Neuronal stem cell (in vitro differentiated cells): ENCODE measurements around the gene AFF3.
"Not testable (repeated sequence)": the region's sequence is repeated elsewhere in the genome, so short reads cannot be mapped to it uniquely, and the experiment has no call there.

Experiments
- DNase-seq: peaks from one replicate; pipeline ENCODE4 v3.0.0-alpha.2; 2013; ENCODE audit warnings: low spot score
- H2AFZ ChIP-seq: one replicate; pipeline ENCODE4 v1.6.1; 2013; ENCODE audit warnings: mild to moderate bottlenecking, low read length, inconsistent platforms
- H2AK5ac ChIP-seq: 2 replicates; pipeline ENCODE4 v1.6.1; 2013; ENCODE audit warnings: low read depth, mild to moderate bottlenecking, inconsistent platforms, low read length, moderate library complexity, mixed read lengths
- H2BK120ac ChIP-seq: 2 replicates; pipeline ENCODE4 v1.6.1; 2013; ENCODE audit warnings: low read depth, mild to moderate bottlenecking, inconsistent platforms, low read length, moderate library complexity, mixed read lengths
- H2BK12ac ChIP-seq: one replicate; pipeline ENCODE4 v1.6.1; 2013; ENCODE audit warnings: low read length, inconsistent platforms
- H2BK15ac ChIP-seq: 2 replicates; pipeline ENCODE4 v1.6.1; 2013; ENCODE audit warnings: mild to moderate bottlenecking, low read length, inconsistent platforms, mixed read lengths
- H2BK5ac ChIP-seq: one replicate; pipeline ENCODE4 v1.6.1; 2013; ENCODE audit warnings: inconsistent platforms, mild to moderate bottlenecking, low read length, moderate library complexity
- H3K14ac ChIP-seq: one replicate; pipeline ENCODE4 v1.6.1; 2013; ENCODE audit warnings: low read length, inconsistent platforms
- H3K18ac ChIP-seq: 2 replicates; pipeline ENCODE4 v1.6.1; 2013; ENCODE audit warnings: low read length, inconsistent platforms
- H3K23ac ChIP-seq: 2 replicates; pipeline ENCODE4 v1.6.1; 2013; ENCODE audit warnings: low read depth, mild to moderate bottlenecking, mixed read lengths, low read length, inconsistent platforms; ENCODE audit not compliant: poor library complexity
- H3K27ac ChIP-seq: replicated peaks from 3 replicates; pipeline ENCODE4 v1.5.1; 2013; ENCODE audit warnings: low read length, inconsistent platforms
- H3K27me3 ChIP-seq, 3 experiments: 2 replicates each; pipeline ENCODE4 v1.6.1; 2013; ENCODE audit warnings: low read length in 3 of 3, mild to moderate bottlenecking in 2 of 3, inconsistent platforms in 1 of 3, low read depth in 1 of 3, mixed read lengths in 1 of 3, moderate library complexity in 1 of 3; ENCODE audit not compliant: control insufficient read depth in 3 of 3, insufficient read depth in 3 of 3
- H3K36me3 ChIP-seq, 2 donors: replicated peaks in 1 of 2; 2 replicates each; pipeline ENCODE4 v1.6.1; 2013; ENCODE audit warnings: low read length in 2 of 2; ENCODE audit not compliant: control insufficient read depth in 2 of 2, insufficient read depth in 2 of 2
- H3K4ac ChIP-seq: 2 replicates; pipeline ENCODE4 v1.6.1; 2013; ENCODE audit warnings: inconsistent platforms, mild to moderate bottlenecking, low read length, moderate library complexity
- H3K4me1 ChIP-seq, 2 donors: 1 replicate in 1 of 2; 2 replicates in 1 of 2; pipeline ENCODE4 v1.6.1; 2013; ENCODE audit warnings: low read length in 2 of 2, low read depth in 1 of 2; ENCODE audit not compliant: control insufficient read depth in 2 of 2, insufficient read depth in 1 of 2
- H3K4me2 ChIP-seq: one replicate; pipeline ENCODE4 v1.6.1; 2013; ENCODE audit warnings: mild to moderate bottlenecking, low read length, inconsistent platforms; ENCODE audit not compliant: insufficient read depth, poor library complexity, severe bottlenecking
- H3K4me3 ChIP-seq, 2 donors: 2 replicates each; pipeline ENCODE4 v1.5.1; 2013; ENCODE audit warnings: low read length in 2 of 2, mild to moderate bottlenecking in 2 of 2, inconsistent platforms in 1 of 2, moderate library complexity in 1 of 2
- H3K79me1 ChIP-seq: one replicate; pipeline ENCODE4 v1.6.1; 2013; ENCODE audit warnings: low read depth, mild to moderate bottlenecking, inconsistent platforms, low read length, moderate library complexity
- H3K9ac ChIP-seq: one replicate; pipeline ENCODE4 v1.6.1; 2013; ENCODE audit warnings: mild to moderate bottlenecking, low read depth, low read length, inconsistent platforms; ENCODE audit not compliant: poor library complexity
- H3K9me3 ChIP-seq, 2 donors: replicated peaks in 1 of 2; 2 replicates each; pipeline versions ENCODE3 to v1.6.1; 2013; ENCODE audit warnings: low read length in 2 of 2, mild to moderate bottlenecking in 2 of 2, inconsistent platforms in 1 of 2, low read depth in 1 of 2, mixed read lengths in 1 of 2, moderate library complexity in 1 of 2; ENCODE audit not compliant: control insufficient read depth in 2 of 2, insufficient read depth in 1 of 2
- H4K8ac ChIP-seq: one replicate; pipeline ENCODE4 v1.6.1; 2013; ENCODE audit warnings: low read depth, mild to moderate bottlenecking, inconsistent platforms, low read length, moderate library complexity
- H4K91ac ChIP-seq: one replicate; pipeline ENCODE4 v1.6.1; 2013; ENCODE audit warnings: low read length, low read depth, mild to moderate bottlenecking, inconsistent platforms; ENCODE audit not compliant: poor library complexity
- WGBS, 2 donors: extraction: QIAGEN DNeasy Blood & Tissue Kit; methylation state at CpG; one replicate each; pipeline ENCODE4 v1.1.7; 2013; ENCODE audit warnings: missing lambda C conversion rate in 2 of 2, mixed read lengths in 1 of 2; ENCODE audit not compliant: insufficient read length in 2 of 2, insufficient replicate concordance in 1 of 2; ENCODE audit errors: extremely low coverage in 2 of 2; 5-methylcytosine and 5-hydroxymethylcytosine counted together

Gene AFF3

GRCh38 chr2:100095845-100096244, 46.5 kb downstream of the AFF3 start:
- not testable (repeated sequence) for H3K27ac ChIP-seq, H3K36me3 ChIP-seq, H3K4me3 ChIP-seq, H2BK15ac ChIP-seq, H2BK120ac ChIP-seq, H3K23ac ChIP-seq, H2BK5ac ChIP-seq, H4K8ac ChIP-seq, H3K79me1 ChIP-seq, H3K9me3 ChIP-seq, H3K4ac ChIP-seq, H2AFZ ChIP-seq, H3K9ac ChIP-seq, H3K27me3 ChIP-seq, H3K4me1 ChIP-seq, H3K4me2 ChIP-seq, H3K14ac ChIP-seq, DNase-seq, H2BK12ac ChIP-seq, H4K91ac ChIP-seq, H2AK5ac ChIP-seq, H3K18ac ChIP-seq
- no CpG with 5 or more reads among the region's 10 CpGs for WGBS, 2 donors

- H4K8ac ChIP-seq, DNase-seq, H2AFZ ChIP-seq, H3K14ac ChIP-seq, H2BK5ac ChIP-seq, H4K91ac ChIP-seq, H3K9me3 ChIP-seq, H3K18ac ChIP-seq, H3K27me3 ChIP-seq, H2BK12ac ChIP-seq, H3K4me1 ChIP-seq, H3K4ac ChIP-seq, H3K4me2 ChIP-seq, H3K36me3 ChIP-seq, H2BK120ac ChIP-seq, H3K79me1 ChIP-seq, H3K23ac ChIP-seq, H3K9ac ChIP-seq, H3K27ac ChIP-seq, H2AK5ac ChIP-seq, H2BK15ac ChIP-seq, H3K4me3 ChIP-seq: not testable (repeated sequence)
- no CpG with 5 or more reads among the region's 8 CpGs for WGBS, 2 donors
These were observed 50.6 kb downstream of the AFF3 start for GRCh38 chr2:100091807-100092206.

GRCh38 chr2:100085744-100086143, 56.6 kb downstream of the AFF3 start:
- H3K4me3 ChIP-seq, H2BK5ac ChIP-seq, H2AK5ac ChIP-seq, H2BK12ac ChIP-seq, H3K9ac ChIP-seq, H3K27ac ChIP-seq, H2BK15ac ChIP-seq, H3K9me3 ChIP-seq, H3K4ac ChIP-seq, H3K27me3 ChIP-seq, H3K14ac ChIP-seq, H4K91ac ChIP-seq, H3K4me2 ChIP-seq, H2AFZ ChIP-seq, H3K79me1 ChIP-seq, H4K8ac ChIP-seq, DNase-seq, H2BK120ac ChIP-seq, H3K4me1 ChIP-seq, H3K18ac ChIP-seq, H3K36me3 ChIP-seq, H3K23ac ChIP-seq: not testable (repeated sequence)
- WGBS, 2 donors: no CpG with 5 or more reads among the region's 2 CpGs

GRCh38 chr2:100083421-100084216, 58.8 kb downstream of the AFF3 start:
- H3K27me3 ChIP-seq, H3K4ac ChIP-seq, H3K4me1 ChIP-seq, H3K18ac ChIP-seq, H3K36me3 ChIP-seq, H4K91ac ChIP-seq, H3K27ac ChIP-seq, H2BK5ac ChIP-seq, H3K9ac ChIP-seq, H2BK15ac ChIP-seq, H3K79me1 ChIP-seq, H2BK12ac ChIP-seq, H2AK5ac ChIP-seq, H3K23ac ChIP-seq, H3K4me3 ChIP-seq, H3K9me3 ChIP-seq, H3K4me2 ChIP-seq, H2AFZ ChIP-seq, H2BK120ac ChIP-seq, H3K14ac ChIP-seq, H4K8ac ChIP-seq, DNase-seq: not testable (repeated sequence)
- WGBS, 2 donors: no CpG with 5 or more reads among the region's 17 CpGs
